Measurements from ENCODE around the gene SHH. TPM values are rescaled to one million over a fixed set of nuclear protein-coding genes. Genes with fewer than 3 reads are reported as not detected.

Gene SHH
- polyA plus RNA-seq, 3 donors, result not detected

- H3K4me3 ChIP-seq (replicated peaks in 1 of 3; ENCODE audit: low read depth in 2 of 3, low read length in 3 of 3), result no peak overlapping the region
- Mint-ChIP-seq H3K4me3 (no peak overlapping the region), H3K27ac (no peak overlapping the region), H3K9me3 (no peaks in the 10 kb centered on the region), H3K4me1 (no peaks in the 10 kb centered on the region), H3K36me3 (no peaks in the 10 kb centered on the region), H3K27me3 (ENCODE audit: low read depth in 3 of 3) (peaks cover 4 to 10% (median 6%) of the 10 kb centered on the region in 3 donors)
- WGBS (ENCODE audit: insufficient coverage), result 95% methylated on average over 16 of the region's 16 CpGs
- no peaks in the 10 kb centered on the region for H3K9me3 ChIP-seq (replicated peaks in 1 of 2; ENCODE audit: control insufficient read depth in 1 of 2, insufficient read depth in 1 of 2, low read length in 2 of 2)
- intact Hi-C loops (cut with micrococcal nuclease), result no loop called here
- TF ChIP-seq CTCF (IDR thresholded peaks at IDR 0.05), result no peak
- no peak overlapping the region for H2AFZ ChIP-seq (ENCODE audit: insufficient read depth, low read depth, low read length, poor library complexity, severe bottlenecking)
- H3K79me2 ChIP-seq (ENCODE audit: insufficient read depth, low read length), result no peaks in the 10 kb centered on the region
- H3K36me3 ChIP-seq (replicated peaks in 1 of 2; ENCODE audit: control insufficient read depth in 1 of 2, insufficient read depth in 2 of 2, low read length in 2 of 2), result no peaks in the 10 kb centered on the region
- no peak overlapping the region for H3K9ac ChIP-seq (ENCODE audit: insufficient read depth, low read length, poor library complexity, severe bottlenecking)
- H3K4me1 ChIP-seq (ENCODE audit: control insufficient read depth in 1 of 2, insufficient read depth in 2 of 2, low read length in 2 of 2), result no peaks in the 10 kb centered on the region
- H3K4me2 ChIP-seq (replicated peaks; ENCODE audit: extremely low read depth, low read length, poor library complexity, severe bottlenecking), result no peak overlapping the region
- H4K20me1 ChIP-seq (ENCODE audit: insufficient read depth, low read length), result no peaks in the 10 kb centered on the region
- no peak for DNase-seq
- H3K27me3 ChIP-seq (ENCODE audit: control insufficient read depth in 2 of 2, insufficient read depth in 2 of 2, low read length in 2 of 2), result no peaks in the 10 kb centered on the region
- no peak overlapping the region for H3K27ac ChIP-seq (ENCODE audit: low read depth in 1 of 2, low read length in 2 of 2)
These were observed 32.3 kb upstream of the SHH start for GRCh38 chr7:155844526-155844925.

- WGBS (ENCODE audit: insufficient coverage), result 84% methylated on average over 14 of the region's 14 CpGs
- Mint-ChIP-seq H3K4me3 (no peak overlapping the region), H3K9me3 (no peaks in the 10 kb centered on the region), H3K27ac (no peak overlapping the region), H3K27me3 (ENCODE audit: low read depth in 3 of 3) (peaks cover 3 to 6% (median 4%) of the 10 kb centered on the region in 3 donors), H3K4me1 (no peaks in the 10 kb centered on the region), H3K36me3 (no peaks in the 10 kb centered on the region)
- no peak overlapping the region for H3K4me2 ChIP-seq (replicated peaks; ENCODE audit: extremely low read depth, low read length, poor library complexity, severe bottlenecking)
- no peaks in the 10 kb centered on the region for H3K36me3 ChIP-seq (replicated peaks in 1 of 2; ENCODE audit: control insufficient read depth in 1 of 2, insufficient read depth in 2 of 2, low read length in 2 of 2)
- H3K4me1 ChIP-seq (ENCODE audit: control insufficient read depth in 1 of 2, insufficient read depth in 2 of 2, low read length in 2 of 2), result no peaks in the 10 kb centered on the region
- no peak for TF ChIP-seq CTCF (IDR thresholded peaks at IDR 0.05)
- H2AFZ ChIP-seq (ENCODE audit: insufficient read depth, low read depth, low read length, poor library complexity, severe bottlenecking), result no peak overlapping the region
- DNase-seq, result no peak
- no peaks in the 10 kb centered on the region for H3K79me2 ChIP-seq (ENCODE audit: insufficient read depth, low read length)
- H3K27ac ChIP-seq (ENCODE audit: low read depth in 1 of 2, low read length in 2 of 2), result no peak overlapping the region
- H3K27me3 ChIP-seq (ENCODE audit: control insufficient read depth in 2 of 2, insufficient read depth in 2 of 2, low read length in 2 of 2), result no peaks in the 10 kb centered on the region
- no peaks in the 10 kb centered on the region for H3K9me3 ChIP-seq (replicated peaks in 1 of 2; ENCODE audit: control insufficient read depth in 1 of 2, insufficient read depth in 1 of 2, low read length in 2 of 2)
- no peaks in the 10 kb centered on the region for H4K20me1 ChIP-seq (ENCODE audit: insufficient read depth, low read length)
- no peak overlapping the region for H3K4me3 ChIP-seq (replicated peaks in 1 of 3; ENCODE audit: low read depth in 2 of 3, low read length in 3 of 3)
- H3K9ac ChIP-seq (ENCODE audit: insufficient read depth, low read length, poor library complexity, severe bottlenecking), result no peak overlapping the region
- intact Hi-C loops (cut with micrococcal nuclease), result no loop called here
These were observed 31.8 kb upstream of the SHH start for GRCh38 chr7:155844019-155844453.
